CD4-positive, alpha-beta T cell treated with Interleukin-12 subunit alpha and Interleukin-12 subunit beta, for 1 hour (primary cell): Measurements from ENCODE around the gene SH3GL2.
"Not testable (repeated sequence)": the region's sequence is repeated elsewhere in the genome, so short reads cannot be mapped to it uniquely, and the experiment has no call there.

Experiments
- DNase-seq: peaks from one replicate; pipeline ENCODE4 v3.0.0-alpha.2; 2020

Gene SH3GL2

GRCh38 chr9:17760250-17760649 is 181.4 kb downstream of the SH3GL2 start:
- no peak for DNase-seq

DNA sequence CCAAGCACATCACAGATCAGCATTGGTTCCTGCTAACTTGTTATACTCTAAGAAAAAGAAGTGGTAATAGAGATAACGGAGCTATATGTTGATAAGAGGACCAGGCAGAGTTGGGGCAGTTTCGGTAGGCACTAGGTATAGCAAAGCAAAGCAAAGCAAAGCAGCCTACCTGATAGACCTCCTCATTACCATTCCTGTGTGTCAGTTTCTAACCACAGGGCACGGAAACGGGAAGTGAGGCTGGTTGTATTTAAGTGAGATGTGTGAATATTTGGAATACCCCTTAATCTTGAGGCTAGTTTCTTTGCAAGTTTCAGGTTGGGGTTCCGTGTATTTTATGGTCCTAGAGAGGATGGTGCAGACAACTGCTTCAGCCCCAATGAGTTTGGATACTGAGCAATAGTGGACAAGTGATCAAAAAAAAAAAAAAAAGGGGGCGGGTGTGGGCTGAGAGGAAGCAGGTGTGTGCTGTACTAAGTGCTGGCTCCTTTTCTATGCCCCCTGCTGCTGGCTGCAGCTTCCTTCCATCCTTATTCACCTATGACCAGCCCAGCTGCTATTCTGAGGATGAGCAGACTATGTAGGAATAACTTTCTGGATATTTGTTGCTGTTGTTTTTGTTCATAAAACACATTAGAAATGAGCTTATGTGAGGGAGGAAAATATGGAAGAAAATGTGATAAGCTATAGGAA is 183.3 kb downstream of the SH3GL2 start:
- DNase-seq: no peak

DNA sequence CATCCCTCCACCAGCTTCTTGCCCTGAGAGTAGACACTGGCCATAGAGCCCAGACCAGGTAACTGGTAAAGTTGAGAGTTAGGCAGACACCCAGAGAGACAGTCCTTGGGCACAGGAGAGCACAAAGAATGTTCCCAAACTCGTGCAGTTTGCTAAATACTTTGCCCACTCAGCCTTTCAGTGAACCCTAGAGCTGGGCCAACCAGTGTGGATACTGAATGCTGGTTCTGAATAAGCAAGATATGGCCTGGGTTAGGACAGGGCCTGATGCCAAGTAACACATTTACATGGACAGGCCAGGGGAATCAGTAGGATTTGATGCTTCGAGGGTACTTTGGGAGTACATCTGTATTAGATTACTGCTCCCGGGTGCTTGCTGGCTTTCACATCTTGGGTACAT is 185.4 kb downstream of the SH3GL2 start:
- DNase-seq: no peak

DNA sequence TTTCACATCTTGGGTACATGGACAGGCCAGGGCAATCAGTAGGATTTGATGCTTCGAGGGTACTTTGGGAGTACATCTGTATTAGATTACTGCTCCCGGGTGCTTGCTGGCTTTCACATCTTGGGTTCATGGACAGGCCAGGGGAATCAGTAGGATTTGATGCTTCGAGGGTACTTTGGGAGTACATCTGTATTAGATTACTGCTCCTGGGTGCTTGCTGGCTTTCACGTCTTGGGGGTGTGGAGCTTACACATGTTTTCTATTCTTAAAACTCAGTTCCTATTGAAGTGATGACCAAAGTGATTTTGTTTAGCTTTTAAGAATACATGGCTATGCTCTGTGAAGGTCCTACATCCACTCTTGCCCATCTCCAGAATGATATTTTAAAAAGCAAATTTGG is 186.3 kb downstream of the SH3GL2 start:
- not testable (repeated sequence) for DNase-seq

DNA sequence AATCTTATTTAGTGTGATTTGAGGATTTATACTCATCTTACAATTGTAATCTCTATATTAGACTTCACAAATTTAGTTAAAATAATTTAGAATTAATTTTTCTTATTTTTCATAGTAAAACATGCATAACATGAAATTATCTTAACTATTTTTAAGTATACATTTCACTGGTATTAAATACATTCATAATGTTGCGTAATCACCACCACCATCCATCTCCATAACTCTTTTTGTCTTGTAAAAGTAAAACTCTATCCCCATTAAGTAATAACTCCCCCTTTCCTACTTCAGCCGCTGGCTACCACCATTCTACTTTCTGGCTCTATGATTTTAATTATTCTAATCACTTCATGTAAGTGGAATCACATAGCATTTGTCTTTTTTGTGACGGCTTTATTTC is 193.4 kb downstream of the SH3GL2 start:
- no peak for DNase-seq

DNA sequence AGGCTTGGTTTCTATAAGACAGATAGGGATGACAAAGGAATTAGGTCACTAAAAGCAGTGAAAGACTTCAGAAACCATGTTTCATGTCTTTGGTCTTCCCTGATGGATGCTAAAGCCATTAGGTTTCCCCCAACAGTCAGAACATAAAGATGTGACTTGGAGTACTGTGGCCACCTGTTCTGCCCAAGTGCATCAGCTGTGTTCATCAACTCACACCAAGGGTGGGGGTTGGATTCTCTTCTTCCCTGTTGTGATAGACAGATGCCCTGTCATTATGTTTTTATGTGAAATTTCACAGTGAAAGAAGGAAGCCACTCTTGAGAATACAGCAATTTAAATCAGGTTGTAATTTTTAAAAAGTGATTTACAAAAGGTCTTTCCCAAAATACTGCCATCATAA is 196.8 kb downstream of the SH3GL2 start:
- DNase-seq: no peak

GRCh38 chr9:17776735-17777134 is 197.9 kb downstream of the SH3GL2 start:
- DNase-seq: no peak

DNA sequence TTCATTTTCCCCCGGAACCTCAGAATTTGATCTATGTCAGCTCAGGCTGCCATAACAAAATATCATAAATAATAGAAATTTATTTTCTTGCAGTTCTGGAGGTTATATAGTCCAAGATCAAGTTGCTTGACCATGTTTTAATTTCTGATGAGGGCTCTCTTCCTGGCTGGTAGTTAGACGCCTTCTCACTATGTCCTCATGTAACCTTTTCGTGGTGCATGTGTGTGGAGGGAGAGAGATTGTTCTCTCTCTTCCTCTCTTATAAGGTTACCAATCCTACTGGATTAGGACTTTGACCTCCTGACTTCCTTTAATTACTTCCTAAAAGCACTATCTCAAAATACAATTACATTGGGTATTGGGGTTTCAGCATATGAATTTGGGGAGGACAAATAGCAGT is 198.6 kb downstream of the SH3GL2 start:
- no peak for DNase-seq

DNA sequence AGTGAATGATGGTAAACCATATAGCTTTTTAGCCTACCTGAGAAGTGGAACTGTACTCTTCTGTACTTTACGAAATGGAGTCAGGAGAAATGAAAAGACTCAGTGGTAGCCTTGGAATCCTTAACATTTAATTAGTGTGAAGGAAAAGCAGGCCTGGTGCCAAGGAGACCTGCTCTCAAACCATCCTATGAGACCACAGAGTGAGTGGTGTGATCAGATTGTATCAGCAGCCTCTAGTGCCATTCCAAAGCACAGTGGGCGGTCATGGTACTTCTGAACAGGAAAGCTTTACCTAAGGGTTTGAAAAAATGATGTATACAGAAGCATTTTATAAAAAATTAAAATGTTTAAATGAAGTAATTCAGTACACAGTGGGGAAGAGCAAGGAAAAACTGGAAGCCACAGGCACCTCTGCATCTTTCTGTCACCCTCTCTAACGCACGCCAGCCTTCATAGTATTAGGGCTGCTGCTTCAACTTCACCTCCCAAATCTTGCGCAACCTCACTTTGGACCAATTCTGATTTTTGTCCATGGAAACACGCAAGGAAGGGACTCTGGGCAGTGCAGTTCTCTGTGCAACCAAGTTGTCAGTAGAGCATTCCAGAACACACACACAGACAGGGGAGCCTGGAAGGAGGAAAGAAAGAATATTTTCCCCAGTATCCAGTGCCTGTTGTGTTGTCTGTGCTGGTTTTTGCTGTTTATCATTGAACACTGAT is 203.7 kb downstream of the SH3GL2 start:
- no peak for DNase-seq

DNA sequence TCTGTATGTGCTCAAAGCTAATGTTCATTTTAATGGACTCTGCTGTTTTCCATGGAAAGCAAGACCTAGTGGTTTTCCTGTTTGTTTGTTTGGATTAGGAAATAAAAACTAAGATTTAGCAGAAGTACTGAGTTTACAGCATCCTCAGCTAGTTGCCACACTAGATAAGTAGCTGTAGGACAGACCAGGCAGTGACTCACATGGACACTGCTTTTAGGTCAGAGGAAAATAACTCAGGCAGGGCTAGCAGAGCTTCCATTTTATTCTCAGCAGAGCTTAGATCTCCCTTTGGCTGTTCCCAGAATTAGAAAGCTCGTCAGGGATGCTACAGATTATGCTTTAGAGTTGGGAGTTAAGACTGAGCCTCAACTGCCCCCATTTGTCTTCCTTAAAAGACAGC is 204.4 kb downstream of the SH3GL2 start:
- DNase-seq: no peak

DNA sequence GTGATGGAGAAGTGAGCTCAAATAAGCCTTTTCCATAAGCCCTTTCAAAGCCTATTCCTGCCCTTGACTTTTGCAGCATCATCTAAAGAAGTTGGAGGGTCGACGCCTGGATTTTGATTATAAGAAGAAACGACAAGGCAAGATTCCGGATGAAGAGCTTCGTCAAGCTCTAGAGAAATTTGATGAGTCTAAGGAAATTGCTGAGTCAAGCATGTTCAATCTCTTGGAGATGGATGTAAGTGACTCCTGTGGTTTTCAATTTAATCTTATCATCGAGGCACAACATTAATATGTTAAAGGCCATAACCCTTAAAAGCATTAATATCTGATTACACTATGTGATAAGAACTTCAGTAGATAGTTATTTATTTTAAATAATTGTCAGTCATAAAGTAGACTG is 210.4 kb downstream of the SH3GL2 start:
- DNase-seq: no peak

DNA sequence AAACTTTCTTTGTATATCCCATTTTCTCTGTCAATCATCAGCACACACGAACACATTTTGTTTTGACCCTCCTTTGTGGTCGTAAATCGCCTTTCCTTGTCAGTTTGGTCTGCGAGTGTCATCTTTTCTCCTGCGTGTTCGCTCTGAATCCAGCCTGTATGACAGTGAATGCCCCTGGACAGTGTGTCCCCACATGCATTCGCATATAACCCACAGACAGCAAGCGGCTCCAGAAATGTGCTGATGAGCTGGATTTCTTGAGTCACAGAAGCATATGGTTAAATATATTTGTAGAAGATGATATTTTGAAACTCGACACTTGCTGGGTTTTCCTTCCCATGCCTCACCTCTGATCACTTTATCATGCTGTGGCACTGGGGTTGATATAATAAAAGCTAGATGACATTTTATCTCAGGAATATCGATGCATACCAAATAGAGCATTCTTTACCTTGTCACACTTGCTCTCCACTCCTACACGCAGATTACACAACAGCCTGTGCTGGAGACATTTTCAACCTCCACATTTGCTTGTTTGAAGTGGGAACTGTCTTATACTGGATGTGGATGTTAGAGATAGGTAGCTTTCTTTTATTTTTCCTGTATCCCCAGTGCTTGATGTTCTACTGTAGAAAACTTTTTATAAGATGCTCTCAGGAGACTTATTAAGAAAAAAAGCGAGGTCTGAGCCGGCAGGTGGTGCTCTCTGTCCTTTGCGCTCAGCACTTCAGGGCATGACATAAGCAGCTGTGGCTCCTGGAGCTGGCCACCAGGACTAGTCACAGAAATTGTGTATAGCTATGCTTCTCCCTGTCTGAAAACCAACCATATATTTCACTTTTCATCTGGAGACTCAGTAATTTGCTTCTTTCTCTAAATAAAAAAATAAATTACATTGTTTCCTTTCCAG is 215.1 kb downstream of the SH3GL2 start:
- no peak for DNase-seq

DNA sequence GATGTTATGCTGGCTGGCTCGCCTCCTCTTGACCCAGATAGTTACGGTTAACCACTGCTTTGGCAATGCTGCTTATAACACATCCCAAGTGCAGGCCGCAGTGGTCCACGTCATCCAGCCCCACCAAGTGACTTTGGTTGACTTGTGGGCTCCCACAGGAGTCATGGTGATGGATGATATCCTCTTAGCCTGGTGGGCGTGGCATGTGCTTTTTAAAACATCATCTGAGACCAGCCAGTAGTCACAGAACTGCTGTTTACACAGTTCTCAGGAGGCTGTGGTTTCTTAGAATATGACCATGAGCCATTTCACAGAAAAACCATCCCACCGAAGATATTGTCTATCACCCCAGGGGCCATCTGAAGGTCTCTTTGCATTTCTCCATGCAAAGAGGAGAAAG is 216.9 kb downstream of the SH3GL2 start:
- DNase-seq: no peak

GRCh38 chr9:17799369-17799768 is 220.5 kb downstream of the SH3GL2 start:
- DNase-seq: no peak

- no peak for DNase-seq
Measured at GRCh38 chr9:17800418-17800817, 221.6 kb downstream of the SH3GL2 start.

DNA sequence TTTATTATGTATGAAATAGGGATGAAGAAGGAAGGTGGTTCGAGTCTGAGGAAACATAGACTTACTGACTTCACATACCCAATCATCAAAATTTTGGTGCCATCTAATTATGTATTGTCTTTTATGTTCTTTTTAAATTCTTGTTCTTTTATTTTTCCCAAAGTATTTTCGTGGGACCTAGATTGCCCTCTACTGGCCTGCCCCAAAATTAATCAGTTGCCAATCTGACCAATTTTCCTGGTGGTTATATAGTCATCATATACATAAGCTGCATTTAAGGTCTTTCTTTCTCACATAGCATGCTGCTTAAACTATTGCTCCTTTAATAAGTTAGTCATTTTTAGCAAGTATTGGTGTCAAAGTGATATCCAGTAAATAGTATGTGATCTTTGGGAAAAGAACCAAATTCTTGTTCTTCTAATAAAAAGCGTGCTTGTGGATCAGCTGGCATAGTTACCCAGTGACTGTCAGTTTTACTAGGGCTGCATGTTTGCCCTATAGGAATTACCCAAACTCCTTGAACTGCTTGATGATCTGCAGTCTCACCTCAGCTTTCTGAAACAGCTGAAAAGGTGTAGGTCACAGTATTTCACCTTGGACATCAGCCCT is 223.5 kb downstream of the SH3GL2 start:
- no peak for DNase-seq

- no peak for DNase-seq
Measured at GRCh38 chr9:17807613-17808282, 228.9 kb downstream of the SH3GL2 start.

DNA sequence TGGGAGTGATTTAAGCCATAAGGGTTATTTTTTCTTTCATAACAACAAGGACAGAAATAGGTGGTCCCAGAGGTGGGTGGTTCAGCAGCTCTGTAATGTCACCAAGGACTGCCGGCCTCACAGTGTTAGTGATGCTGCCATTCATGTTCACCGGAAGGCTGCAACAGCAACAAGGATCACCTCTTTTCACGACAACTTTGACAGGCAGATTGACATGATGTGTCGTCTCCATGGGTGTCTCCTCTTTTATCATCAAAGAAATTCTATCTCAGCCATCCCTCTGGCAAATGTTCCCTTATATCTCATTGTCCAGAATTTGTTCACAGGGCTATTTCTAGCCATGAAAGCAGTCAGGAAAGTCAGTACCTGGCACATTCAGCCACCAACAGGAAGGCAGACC is 231.5 kb downstream of the SH3GL2 start:
- no peak for DNase-seq

DNA sequence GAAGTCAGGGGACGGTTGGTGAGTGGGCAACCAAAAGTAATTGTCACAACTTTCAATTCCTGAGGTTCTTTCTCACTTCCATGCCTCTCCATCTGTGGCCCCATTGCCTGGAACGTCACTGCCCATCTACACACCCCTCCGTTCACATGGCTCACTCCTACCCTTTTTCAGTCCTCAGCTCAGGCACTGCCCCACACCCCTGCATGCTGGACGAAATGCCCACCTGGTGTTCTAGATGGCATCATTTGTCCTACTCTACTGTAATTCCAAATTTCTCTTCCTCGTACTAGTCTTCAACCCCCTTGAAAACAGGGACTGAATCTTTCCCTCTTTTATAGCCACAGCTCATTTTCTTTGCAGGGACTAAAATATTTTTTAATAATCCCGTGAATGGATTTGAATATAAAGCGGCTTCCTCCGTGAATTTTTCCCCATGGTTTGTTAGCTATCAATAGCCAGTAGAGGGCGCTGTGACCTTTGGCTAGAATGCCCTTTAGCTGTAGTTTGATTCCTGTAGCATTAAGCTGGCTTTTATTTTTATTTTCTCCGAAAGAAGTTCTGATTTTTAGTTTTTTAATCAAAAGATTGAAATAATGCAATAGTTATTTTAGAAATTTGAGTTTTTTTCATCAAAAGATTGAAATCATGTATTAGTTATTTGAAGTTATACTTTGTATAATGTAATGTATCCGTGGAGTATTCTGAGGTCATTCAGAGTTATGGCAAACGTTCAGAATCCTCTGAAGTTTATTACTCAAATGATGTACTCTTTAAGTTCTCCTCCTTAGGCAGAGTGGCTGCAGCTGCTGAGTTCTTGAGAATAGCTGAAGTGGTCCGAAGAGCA is 232.1 kb downstream of the SH3GL2 start:
- DNase-seq: peak; percentile 25

GRCh38 chr9:17813798-17814197 is 234.9 kb downstream of the SH3GL2 start:
- no peak for DNase-seq

DNA sequence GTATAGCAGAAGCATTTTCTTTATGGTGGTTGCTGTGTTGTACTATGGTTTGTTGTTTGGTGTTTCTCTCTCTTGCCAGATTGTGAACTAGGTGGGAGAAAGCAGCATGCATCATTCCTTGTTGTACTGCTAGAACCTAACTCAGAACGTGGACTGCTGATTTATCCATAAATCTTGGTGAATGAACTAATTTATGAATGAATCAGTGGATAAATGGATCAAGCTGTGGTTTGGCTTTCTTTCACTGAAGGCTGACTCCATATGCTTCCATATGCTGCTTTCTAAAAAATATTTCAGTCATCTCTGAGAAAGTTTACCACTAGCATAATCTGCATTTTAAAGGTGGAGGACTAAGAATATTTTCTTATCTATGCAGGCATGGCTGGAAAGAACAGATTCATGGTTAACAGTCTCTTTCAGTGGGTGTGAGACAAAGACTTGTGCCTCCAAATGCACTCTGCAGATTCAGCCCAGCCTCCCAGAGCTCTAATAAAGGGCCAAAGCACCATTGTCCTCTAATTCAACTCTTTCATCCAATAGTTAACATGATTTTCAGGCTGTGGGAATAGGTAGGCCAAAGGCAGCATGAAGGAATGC is 237.7 kb downstream of the SH3GL2 start:
- DNase-seq: no peak
